ENCODE measurements around the gene SPTSSA.
"Not testable (repeated sequence)": the region's sequence is repeated elsewhere in the genome, so short reads cannot be mapped to it uniquely, and the experiment has no call there.

Gene SPTSSA

DNA sequence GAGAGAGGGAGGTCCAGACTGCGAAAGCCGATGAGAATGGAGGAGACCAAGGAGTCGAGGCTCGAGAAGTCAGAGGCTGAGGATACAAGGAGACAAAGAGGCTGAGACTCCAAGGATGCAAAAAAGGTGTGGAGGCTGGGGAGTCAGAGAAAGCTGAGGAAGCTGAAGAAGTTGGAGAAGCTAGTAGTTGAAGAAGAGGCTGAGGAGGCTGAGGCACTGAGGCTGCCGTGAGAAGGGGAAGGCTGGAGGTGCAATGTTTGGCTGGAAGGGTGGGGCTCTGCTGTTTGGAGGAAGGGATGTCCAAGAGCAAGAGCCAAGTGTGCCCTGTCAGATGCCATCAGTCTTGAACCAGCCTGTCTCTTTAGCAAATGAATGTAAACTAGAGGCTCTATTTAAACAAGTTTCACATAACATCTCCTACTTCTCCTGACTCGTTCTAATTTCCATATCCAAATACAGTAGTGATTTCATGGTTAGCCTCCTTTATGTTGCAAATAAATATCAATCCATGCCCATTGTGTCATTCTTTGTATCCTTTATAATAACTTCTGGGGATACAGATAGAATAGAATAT lies 10.8 kb upstream of the SPTSSA start:
- no peak for DNase-seq (ENCODE audit: low spot score)

- no peak for DNase-seq (ENCODE audit: low spot score)
Observed at GRCh38 chr14:34470319-34470718, 8.3 kb upstream of the SPTSSA start.

- DNase-seq (ENCODE audit: low spot score) = no peak
Observed at GRCh38 chr14:34466691-34467090, 4.7 kb upstream of the SPTSSA start.

DNA sequence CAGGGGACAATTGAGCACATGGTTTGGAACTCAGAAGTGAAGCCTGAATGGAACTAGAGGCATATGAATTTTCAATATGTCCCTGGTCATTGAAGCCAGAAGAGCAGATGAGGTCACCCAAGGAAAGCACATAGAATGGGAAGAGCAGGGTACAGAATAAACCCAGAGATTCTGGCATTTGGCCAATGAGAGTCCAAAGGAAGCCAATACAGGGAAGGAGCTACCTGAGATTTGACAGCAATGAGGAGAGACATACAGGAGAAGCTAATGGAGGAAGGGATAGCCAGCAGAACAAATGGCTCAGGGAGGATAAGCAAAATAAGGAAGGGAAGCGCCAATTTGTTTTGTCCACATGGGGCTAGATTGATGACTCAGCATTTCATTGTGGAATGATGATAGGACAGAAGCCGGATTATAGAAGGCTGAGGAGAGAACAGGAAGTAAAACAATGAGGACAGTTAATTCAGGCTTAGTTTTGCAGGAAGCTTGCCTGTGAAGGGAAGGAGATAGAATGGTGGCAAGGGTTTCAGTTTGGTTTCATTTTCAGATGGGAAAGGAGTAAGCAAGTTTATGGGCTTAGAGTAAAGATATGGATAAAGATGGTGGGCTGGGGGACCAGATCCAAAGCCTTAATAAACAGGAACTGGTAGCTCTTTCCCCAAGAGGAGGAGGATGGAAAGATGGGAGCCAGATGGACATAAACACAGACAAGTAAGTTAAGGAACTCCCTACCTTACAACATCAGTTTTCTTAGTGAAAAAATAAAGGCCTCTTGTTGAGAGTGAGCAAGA lies 3.2 kb upstream of the SPTSSA start:
- no peak for DNase-seq (ENCODE audit: low spot score)

GRCh38 chr14:34463598-34463961 lies 1.5 kb upstream of the SPTSSA start:
- DNase-seq (ENCODE audit: low spot score) = no peak

- DNase-seq (ENCODE audit: low spot score) = peak; percentile 33
Observed at GRCh38 chr14:34461334-34462131, 507 bp downstream of the SPTSSA start.

GRCh38 chr14:34460841-34461240 lies 1.2 kb downstream of the SPTSSA start:
- no peak for DNase-seq (ENCODE audit: low spot score)

GRCh38 chr14:34460295-34460694 lies 1.7 kb downstream of the SPTSSA start:
- no peak for DNase-seq (ENCODE audit: low spot score)

DNA sequence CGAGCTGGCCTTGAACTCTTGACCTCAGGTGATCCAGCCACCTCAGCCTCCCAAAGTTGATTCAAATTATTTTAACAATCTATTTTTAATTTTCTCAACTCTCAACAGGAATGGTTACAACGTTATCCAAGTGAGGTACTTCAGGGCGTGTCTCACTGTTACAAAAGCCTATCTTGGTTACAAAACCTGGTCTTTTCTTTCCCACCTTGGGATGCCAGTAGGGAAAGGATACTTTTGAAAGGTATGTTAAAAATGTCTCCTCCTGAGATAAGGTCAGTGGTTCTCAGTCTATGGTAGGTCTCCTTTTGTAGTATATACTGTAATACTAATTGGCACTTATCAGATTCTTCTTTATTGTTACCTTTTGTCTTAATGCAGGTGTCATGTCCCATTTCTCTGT lies 4.9 kb downstream of the SPTSSA start:
- no peak for DNase-seq (ENCODE audit: low spot score)

- no peak for DNase-seq (ENCODE audit: low spot score)
Observed at GRCh38 chr14:34453226-34453625, 8.8 kb downstream of the SPTSSA start.

GRCh38 chr14:34452258-34452822 lies 9.7 kb downstream of the SPTSSA start:
- no peak for DNase-seq (ENCODE audit: low spot score)

GRCh38 chr14:34450958-34451357 lies 11.1 kb downstream of the SPTSSA start:
- DNase-seq (ENCODE audit: low spot score) = no peak

DNA sequence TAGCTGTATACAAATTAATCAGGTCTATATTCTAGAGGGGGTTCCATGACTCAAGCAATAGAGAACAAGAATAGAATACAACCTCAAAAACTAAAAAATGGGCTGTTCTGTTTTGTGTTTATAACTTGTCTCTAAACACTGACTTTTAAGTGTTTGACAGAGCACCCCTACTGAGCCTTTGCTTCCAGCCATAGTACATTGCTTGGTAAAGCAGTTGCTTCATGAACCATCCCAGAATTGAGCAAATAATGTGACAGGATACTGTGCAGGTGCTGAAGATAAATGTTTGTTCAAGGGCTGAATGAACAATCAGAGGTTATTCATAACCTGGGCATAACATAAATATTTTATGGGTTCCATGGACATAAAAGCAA lies 11.5 kb downstream of the SPTSSA start:
- no peak for DNase-seq (ENCODE audit: low spot score)

DNA sequence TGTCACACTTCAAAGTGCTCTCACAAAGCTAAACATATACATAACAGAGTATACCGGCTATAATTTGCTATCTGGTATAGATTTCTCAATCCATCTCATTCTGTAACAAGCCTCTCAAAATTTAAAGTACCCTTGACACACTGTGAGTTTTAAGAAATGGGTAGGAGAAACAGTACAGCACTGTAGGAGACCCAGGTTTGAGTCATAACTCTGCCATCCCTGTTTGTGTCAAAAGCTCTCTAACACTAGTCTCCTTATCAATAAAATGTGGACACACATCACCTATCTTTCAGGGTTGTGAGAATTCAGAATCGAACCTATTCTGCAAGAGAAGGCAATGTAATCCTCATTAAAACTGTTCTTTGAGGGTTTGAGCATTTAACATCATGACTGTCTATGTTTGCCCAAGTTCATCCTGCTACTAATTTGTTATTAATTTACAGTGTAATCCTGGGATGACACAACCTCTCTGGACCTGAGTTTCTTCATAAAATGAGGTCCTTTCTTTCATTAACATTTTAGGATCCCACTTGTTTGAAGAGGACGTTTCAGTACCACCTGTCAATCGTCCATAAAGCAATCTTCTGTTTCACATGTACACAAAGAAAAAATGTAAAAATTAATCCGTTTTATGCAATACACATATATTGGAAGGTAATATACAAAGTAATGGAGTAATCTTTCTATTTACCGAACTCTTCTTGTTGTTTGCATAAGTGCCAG lies 12.1 kb downstream of the SPTSSA start:
- no peak for DNase-seq (ENCODE audit: low spot score)

GRCh38 chr14:34439090-34439489 lies 22.9 kb downstream of the SPTSSA start:
- no peak for DNase-seq (ENCODE audit: low spot score)

DNA sequence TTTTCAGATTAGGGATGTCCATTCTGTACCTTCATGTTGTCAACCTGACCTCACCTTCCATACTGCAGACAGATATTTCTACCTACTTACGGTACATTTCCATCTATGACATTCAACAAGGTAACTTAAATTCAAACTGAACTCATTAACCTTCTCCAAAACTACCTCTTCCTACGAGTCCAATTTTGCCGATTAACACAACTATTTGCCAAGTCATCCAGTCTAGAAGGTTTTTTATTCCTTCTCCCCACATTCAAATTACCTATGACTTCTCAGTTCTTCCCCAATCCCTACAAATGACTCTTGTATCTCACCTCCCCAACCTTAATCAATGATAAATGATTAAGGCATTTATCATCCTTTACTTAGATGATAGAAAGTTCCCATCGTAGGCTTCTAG lies 23.6 kb downstream of the SPTSSA start:
- DNase-seq (ENCODE audit: low spot score) = no peak

- no peak for DNase-seq (ENCODE audit: low spot score)
Observed at GRCh38 chr14:34437729-34438080, 24.3 kb downstream of the SPTSSA start.

DNA sequence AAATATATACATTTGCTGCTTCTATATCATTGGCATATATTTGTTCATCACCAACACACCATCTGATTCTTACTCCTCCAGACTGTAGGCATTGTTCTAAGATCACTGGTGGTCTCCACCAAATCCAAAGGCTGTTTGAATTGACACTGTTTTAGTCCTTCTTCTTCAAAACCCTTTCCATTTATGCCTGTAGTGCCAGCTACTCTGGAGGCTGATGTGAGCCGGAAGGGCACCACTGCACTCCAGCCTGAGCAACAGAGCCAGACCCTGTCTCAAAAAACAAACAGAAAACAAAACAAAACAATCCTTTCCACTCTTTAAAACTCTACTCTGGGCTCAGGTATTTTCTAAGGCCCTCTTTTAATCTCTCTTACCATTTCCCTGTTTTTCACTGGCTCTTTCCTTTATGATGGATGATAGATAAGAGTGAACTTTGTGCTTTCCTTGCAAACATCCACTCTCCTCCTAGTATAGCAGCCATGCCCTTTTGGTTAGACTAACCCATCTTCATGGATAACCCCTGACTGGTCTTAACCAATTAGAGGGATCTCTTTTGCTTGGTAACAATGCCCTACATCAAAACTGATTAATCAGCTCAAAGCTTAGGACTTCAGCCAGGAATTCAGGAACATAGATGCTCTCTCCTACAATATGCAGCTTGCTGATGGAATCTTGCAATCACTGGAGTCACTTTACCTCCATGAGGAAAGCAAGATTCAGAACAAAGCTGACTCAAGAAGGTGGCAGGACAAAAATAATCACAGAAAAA lies 24.9 kb downstream of the SPTSSA start:
- no peak for DNase-seq (ENCODE audit: low spot score)

GRCh38 chr14:34436118-34436905 lies 25.7 kb downstream of the SPTSSA start:
- DNase-seq (ENCODE audit: low spot score) = no peak

GRCh38 chr14:34433957-34434356 lies 28.1 kb downstream of the SPTSSA start:
- no peak for DNase-seq (ENCODE audit: low spot score)

DNA sequence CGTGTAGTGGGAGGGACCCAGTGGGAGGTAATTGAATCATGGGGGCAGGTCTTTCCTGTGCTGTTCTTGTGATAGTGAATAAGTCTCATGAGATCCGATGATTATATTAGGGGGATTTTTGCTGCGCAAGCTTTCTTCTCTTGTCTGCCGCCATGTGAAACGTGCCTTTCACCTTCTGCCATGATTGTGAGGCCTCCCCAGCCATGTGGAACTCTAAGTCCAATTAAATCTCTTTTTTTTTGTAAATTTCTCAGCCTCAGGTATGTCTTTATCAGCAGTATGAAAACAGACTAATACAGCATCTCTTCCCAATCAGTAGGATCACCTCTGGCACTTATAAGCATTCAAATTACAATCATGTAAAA lies 34.0 kb downstream of the SPTSSA start:
- DNase-seq (ENCODE audit: low spot score) = not testable (repeated sequence)

Measured in NAMALWA (cell line).